Measurements from ENCODE around the gene ATP8A2.
"Not testable (repeated sequence)": the region's sequence is repeated elsewhere in the genome, so short reads cannot be mapped to it uniquely, and the experiment has no call there.

ATP8A2 gene

DNA sequence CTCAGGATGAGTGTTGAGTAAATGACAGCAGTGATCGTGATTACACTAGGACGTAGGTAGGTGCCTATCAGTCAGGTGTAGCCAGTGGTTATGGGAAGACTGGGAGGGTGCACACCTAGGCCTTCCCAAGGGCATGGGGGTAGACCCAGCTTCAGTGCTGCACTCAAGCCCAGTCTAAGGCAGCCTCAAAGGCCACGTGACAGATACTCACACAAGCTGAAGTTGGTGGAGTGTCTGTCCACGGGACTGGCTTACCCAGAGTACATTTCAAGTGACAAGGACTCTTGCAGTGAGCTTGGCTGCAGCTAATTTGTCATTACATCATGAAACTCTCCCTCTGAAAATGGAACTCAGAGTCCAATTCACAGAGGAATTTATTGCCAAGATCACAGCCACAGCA, 561.7 kb downstream of the ATP8A2 start:
- Histone ChIP-seq H3K9me3 (ENCODE audit: control insufficient read depth, insufficient read depth, low read length) (no peaks in the 10 kb centered on the region), H3K9ac (ENCODE audit: low read depth, low read length) (no peak overlapping the region), H3K4me1 (ENCODE audit: control insufficient read depth, insufficient read depth, low read length) (peaks cover 16% of the 10 kb centered on the region), H3K4me3 (ENCODE audit: low read depth, low read length) (no peak overlapping the region), H3K36me3 (ENCODE audit: control insufficient read depth, insufficient read depth, low read length) (no peaks in the 10 kb centered on the region), H3K27me3 (ENCODE audit: control insufficient read depth, insufficient read depth, low read length) (0 out of 2 replicates have a peak, but pooled peaks cover 4% of the 10 kb centered on the region), H3K27ac (ENCODE audit: low read depth, low read length) (no peak overlapping the region)

DNA sequence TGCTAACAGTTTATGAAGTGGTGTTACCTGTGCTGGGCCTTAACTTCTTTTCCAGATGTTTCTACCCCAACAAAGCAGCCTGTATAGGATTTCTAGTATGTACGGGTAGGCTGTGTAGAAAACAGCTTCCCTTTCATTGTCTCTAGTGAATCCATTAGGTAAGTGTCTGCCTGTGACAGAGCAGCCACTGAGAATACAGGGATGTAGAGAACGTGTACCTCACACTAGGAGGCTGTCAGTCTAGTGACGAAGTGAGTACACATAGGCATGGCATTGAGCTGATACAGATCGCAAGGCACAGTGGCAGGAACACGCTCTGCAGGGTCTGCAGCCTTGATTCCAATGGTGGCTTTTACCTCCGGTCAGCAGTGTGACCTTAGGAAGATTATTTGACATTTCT, 562.4 kb downstream of the ATP8A2 start:
- H3K9ac ChIP-seq (ENCODE audit: low read depth, low read length): no peak overlapping the region

DNA sequence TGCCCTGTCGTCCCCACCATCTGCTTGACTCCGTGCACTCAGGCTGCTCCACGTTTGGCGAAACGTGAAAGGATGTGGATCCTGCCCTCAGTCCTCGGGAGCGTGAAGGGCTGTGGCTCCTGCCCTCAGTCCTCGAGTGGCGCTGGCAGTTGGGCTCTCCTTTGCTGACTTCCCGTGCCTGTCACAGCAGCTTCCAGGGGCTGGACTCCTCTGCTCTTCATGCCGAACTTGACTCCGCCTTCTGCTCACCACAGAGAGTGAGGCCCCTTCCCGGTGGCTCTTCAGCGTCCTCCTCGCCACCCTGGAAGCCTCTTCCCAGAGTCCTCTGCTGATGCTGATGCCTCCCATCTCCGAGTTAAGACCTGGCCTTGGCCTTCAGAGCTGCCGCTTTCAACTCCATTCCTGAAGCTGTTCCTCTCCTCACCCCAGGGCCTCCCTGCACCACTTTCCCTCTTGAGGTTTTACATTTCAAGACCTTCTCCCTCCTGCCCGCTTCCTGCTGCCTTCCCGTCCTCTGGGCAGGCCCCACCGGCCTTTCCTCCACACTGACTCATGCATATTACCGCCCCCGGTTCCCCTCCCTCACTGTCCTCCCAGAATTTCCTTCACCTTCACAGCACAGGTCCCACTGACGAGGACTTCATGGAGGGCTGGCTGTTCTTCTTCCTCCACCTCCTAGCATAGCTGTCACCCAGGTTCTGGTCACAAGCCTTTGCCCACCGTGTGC, 568.4 kb downstream of the ATP8A2 start:
- Histone ChIP-seq H3K9me3 (ENCODE audit: control insufficient read depth, insufficient read depth, low read length) (no peaks in the 10 kb centered on the region), H3K27ac (ENCODE audit: low read depth, low read length) (no peak overlapping the region), H3K4me1 (ENCODE audit: control insufficient read depth, insufficient read depth, low read length) (no peaks in the 10 kb centered on the region), H3K27me3 (ENCODE audit: control insufficient read depth, insufficient read depth, low read length) (no peaks in the 10 kb centered on the region), H3K4me3 (ENCODE audit: low read depth, low read length) (no peak overlapping the region), H3K9ac (ENCODE audit: low read depth, low read length) (no peak overlapping the region), H3K36me3 (ENCODE audit: control insufficient read depth, insufficient read depth, low read length) (no peaks in the 10 kb centered on the region)

More for the DNA sequence above, 562.4 kb downstream of the ATP8A2 start:
- Histone ChIP-seq H3K9me3 (ENCODE audit: control insufficient read depth, insufficient read depth, low read length) (no peaks in the 10 kb centered on the region), H3K4me3 (ENCODE audit: low read depth, low read length) (no peak overlapping the region), H3K36me3 (ENCODE audit: control insufficient read depth, insufficient read depth, low read length) (no peaks in the 10 kb centered on the region), H3K27me3 (ENCODE audit: control insufficient read depth, insufficient read depth, low read length) (0 out of 2 replicates have a peak, but pooled peaks cover 4% of the 10 kb centered on the region), H3K4me1 (ENCODE audit: control insufficient read depth, insufficient read depth, low read length) (peaks cover 16% of the 10 kb centered on the region), H3K27ac (ENCODE audit: low read depth, low read length) (no peak overlapping the region)

DNA sequence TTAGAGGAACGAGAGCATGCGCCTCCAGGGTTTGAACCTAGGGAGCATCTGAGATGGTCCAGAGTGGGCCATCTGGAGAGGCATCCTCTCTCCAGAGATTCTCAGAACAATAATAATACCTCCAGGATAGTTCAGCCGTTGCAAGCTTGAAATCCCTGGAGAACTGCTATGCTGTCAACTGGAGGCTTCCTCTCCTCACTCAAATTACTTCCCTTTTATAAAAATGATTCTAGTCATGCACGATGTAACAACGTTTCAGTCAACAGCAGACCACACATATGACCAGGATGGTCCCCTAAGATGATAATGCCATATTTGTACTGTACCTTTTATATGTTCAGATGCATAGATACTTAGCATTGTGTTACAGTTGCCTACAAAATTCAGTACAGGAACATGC, 571.3 kb downstream of the ATP8A2 start:
- H3K36me3 ChIP-seq (ENCODE audit: control insufficient read depth, insufficient read depth, low read length): no peaks in the 10 kb centered on the region
- H3K27ac ChIP-seq (ENCODE audit: low read depth, low read length): no peak overlapping the region
- H3K9ac ChIP-seq (ENCODE audit: low read depth, low read length): no peak overlapping the region
- H3K4me1 ChIP-seq (ENCODE audit: control insufficient read depth, insufficient read depth, low read length): no peaks in the 10 kb centered on the region
- no peak overlapping the region for H3K4me3 ChIP-seq (ENCODE audit: low read depth, low read length)
- no peaks in the 10 kb centered on the region for H3K9me3 ChIP-seq (ENCODE audit: control insufficient read depth, insufficient read depth, low read length)
- no peaks in the 10 kb centered on the region for H3K27me3 ChIP-seq (ENCODE audit: control insufficient read depth, insufficient read depth, low read length)

DNA sequence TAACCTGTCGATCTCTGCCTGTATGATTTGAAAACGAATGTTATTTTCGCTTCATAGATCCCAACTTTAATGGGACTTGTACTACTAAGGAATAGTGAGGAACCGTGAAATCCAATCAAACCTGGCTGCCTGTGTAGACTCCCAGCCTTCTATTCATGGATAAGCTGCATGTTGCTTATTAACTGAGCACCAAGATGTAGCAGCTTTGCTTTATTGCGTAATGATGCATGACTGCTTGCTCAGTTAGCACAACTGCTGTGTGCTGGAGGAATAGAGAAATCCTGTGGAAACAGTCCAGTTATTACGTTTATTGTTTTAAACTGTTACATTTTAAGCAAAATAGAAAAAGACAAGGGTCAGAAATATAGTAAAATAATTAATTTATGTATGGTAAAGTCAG, 571.9 kb downstream of the ATP8A2 start:
- Histone ChIP-seq H3K36me3 (ENCODE audit: control insufficient read depth, insufficient read depth, low read length) (no peaks in the 10 kb centered on the region), H3K9me3 (ENCODE audit: control insufficient read depth, insufficient read depth, low read length) (no peaks in the 10 kb centered on the region), H3K4me3 (ENCODE audit: low read depth, low read length) (no peak overlapping the region), H3K4me1 (ENCODE audit: control insufficient read depth, insufficient read depth, low read length) (no peaks in the 10 kb centered on the region), H3K9ac (ENCODE audit: low read depth, low read length) (no peak overlapping the region), H3K27me3 (ENCODE audit: control insufficient read depth, insufficient read depth, low read length) (no peaks in the 10 kb centered on the region), H3K27ac (ENCODE audit: low read depth, low read length) (no peak overlapping the region)

DNA sequence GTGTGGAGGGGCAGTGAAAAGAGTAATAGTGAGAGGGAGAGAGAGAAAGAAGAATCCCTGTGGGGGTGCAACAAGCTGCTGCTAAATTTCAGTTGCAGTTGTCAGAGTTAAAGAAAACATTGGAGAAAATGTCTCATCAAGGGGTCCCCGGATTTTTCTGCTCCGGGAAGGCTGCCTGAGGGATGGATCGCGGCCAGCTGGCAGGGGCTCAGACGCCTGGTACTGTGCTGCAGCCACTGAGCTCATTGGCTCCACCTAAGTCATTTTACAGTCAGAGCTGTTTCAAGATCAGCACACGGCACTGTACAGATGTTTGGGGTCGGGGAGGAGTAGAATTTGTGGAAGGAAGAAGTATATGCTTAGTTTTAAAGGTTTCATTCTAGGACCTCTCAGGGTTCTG, 573.8 kb downstream of the ATP8A2 start:
- no peaks in the 10 kb centered on the region for H3K36me3 ChIP-seq (ENCODE audit: control insufficient read depth, insufficient read depth, low read length)
- H3K4me1 ChIP-seq (ENCODE audit: control insufficient read depth, insufficient read depth, low read length): no peaks in the 10 kb centered on the region
- H3K27me3 ChIP-seq (ENCODE audit: control insufficient read depth, insufficient read depth, low read length): no peaks in the 10 kb centered on the region
- H3K4me3 ChIP-seq (ENCODE audit: low read depth, low read length): no peak overlapping the region
- no peak overlapping the region for H3K27ac ChIP-seq (ENCODE audit: low read depth, low read length)
- no peaks in the 10 kb centered on the region; the same call in 1 of the 2 replicates for H3K9me3 ChIP-seq (ENCODE audit: control insufficient read depth, insufficient read depth, low read length)
- H3K9ac ChIP-seq (ENCODE audit: low read depth, low read length): no peak overlapping the region

DNA sequence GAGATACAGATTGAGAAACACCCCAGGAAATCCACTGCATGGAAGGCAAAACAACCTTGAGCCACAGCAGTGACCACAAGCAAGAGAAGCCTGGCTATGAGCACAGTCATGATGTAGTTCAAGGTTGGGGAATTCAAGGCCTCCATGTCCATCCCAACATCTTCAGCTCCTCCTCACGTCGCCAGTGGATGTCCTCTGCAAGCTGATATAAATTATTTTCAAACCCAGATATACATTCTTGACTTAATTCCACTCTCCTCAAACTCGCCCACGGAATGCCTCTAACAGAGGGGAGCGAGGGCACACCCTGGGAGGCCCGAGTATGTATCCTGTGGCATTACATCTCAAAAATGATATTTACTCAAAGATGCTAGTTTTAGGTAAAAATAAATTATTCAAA, 574.5 kb downstream of the ATP8A2 start:
- H3K4me1 ChIP-seq (ENCODE audit: control insufficient read depth, insufficient read depth, low read length): no peaks in the 10 kb centered on the region
- no peak overlapping the region for H3K27ac ChIP-seq (ENCODE audit: low read depth, low read length)
- H3K9ac ChIP-seq (ENCODE audit: low read depth, low read length): no peak overlapping the region
- no peak overlapping the region for H3K4me3 ChIP-seq (ENCODE audit: low read depth, low read length)
- H3K27me3 ChIP-seq (ENCODE audit: control insufficient read depth, insufficient read depth, low read length): no peaks in the 10 kb centered on the region
- no peaks in the 10 kb centered on the region for H3K36me3 ChIP-seq (ENCODE audit: control insufficient read depth, insufficient read depth, low read length)
- peaks cover 7% of the 10 kb centered on the region for H3K9me3 ChIP-seq (ENCODE audit: control insufficient read depth, insufficient read depth, low read length)

DNA sequence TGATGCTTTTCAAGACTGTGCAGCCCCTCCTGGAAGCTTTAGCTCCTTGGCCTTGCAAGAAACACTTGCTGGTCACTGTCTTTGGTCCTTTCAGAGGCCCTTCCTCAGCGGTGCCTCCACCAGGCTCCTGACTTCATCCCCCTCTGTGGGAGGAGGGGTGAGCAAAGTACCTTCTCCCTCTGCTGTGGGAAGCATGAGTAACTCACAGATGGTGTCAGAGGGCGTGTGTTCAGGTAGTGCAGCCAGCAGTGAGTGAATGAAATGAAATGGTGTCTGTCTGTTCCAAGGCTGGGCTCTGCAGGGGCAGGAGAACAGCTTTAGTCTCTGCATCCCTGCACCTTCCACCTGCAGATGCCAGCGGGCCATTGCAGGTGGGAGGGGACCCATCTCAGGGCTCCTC, 577.1 kb downstream of the ATP8A2 start:
- H3K27me3 ChIP-seq (ENCODE audit: control insufficient read depth, insufficient read depth, low read length): no peaks in the 10 kb centered on the region
- peaks cover 7% of the 10 kb centered on the region for H3K9me3 ChIP-seq (ENCODE audit: control insufficient read depth, insufficient read depth, low read length)
- H3K36me3 ChIP-seq (ENCODE audit: control insufficient read depth, insufficient read depth, low read length): no peaks in the 10 kb centered on the region
- H3K9ac ChIP-seq (ENCODE audit: low read depth, low read length): no peak overlapping the region
- H3K4me1 ChIP-seq (ENCODE audit: control insufficient read depth, insufficient read depth, low read length): peaks cover 6% of the 10 kb centered on the region
- no peak overlapping the region for H3K27ac ChIP-seq (ENCODE audit: low read depth, low read length)
- H3K4me3 ChIP-seq (ENCODE audit: low read depth, low read length): no peak overlapping the region

DNA sequence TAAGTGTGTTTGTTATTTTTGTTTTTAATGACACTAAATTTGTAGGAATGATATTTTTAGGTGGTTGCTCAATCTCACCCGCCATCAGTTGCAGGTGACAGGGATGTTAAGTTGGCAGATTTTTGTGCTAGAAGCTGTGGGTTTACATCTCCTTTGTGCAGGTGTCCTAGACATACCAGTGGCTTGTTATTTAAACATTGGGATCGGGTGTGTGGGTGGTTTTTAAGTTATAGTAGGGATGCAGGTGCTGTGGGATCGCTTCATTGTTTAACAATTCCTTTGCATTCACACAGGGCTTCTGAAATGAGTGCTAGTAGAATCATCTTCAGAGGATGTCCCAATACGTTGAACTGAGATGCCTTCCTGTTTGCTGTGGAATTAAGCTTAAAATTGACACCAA, 580.1 kb downstream of the ATP8A2 start:
- no peak overlapping the region for H3K27ac ChIP-seq (ENCODE audit: low read depth, low read length)
- H3K27me3 ChIP-seq (ENCODE audit: control insufficient read depth, insufficient read depth, low read length): no peaks in the 10 kb centered on the region

DNA sequence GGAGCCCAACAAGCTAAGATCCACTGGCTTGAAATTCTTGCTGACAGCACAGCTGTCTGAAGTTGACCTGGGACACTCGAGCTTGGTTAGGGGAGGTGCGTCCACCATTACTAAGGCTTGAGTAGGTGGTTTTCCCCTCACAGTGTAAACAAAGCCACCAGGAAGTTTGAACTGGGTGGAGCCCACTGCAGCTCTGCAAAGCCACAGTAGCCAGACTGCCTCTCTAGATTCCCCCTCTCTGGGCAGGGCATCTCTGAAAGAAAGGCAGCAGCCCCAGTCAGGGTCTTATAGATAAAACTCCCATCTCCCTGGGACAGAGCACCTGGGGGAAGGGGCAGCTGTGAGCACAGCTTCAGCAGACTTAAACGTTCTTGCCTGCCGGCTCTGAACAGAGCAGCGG, 582.3 kb downstream of the ATP8A2 start:
- not testable (repeated sequence) for H3K4me1 ChIP-seq (ENCODE audit: control insufficient read depth, insufficient read depth, low read length); H3K9ac ChIP-seq (ENCODE audit: low read depth, low read length); H3K9me3 ChIP-seq (ENCODE audit: control insufficient read depth, insufficient read depth, low read length); H3K27me3 ChIP-seq (ENCODE audit: control insufficient read depth, insufficient read depth, low read length); H3K27ac ChIP-seq (ENCODE audit: low read depth, low read length); H3K36me3 ChIP-seq (ENCODE audit: control insufficient read depth, insufficient read depth, low read length); H3K4me3 ChIP-seq (ENCODE audit: low read depth, low read length)

More for the DNA sequence above, 580.1 kb downstream of the ATP8A2 start:
- no peaks in the 10 kb centered on the region for H3K36me3 ChIP-seq (ENCODE audit: control insufficient read depth, insufficient read depth, low read length)
- no peak overlapping the region for H3K4me3 ChIP-seq (ENCODE audit: low read depth, low read length)
- H3K9me3 ChIP-seq (ENCODE audit: control insufficient read depth, insufficient read depth, low read length): peaks cover 7% of the 10 kb centered on the region
- peaks cover 6% of the 10 kb centered on the region for H3K4me1 ChIP-seq (ENCODE audit: control insufficient read depth, insufficient read depth, low read length)
- H3K9ac ChIP-seq (ENCODE audit: low read depth, low read length): no peak overlapping the region

DNA sequence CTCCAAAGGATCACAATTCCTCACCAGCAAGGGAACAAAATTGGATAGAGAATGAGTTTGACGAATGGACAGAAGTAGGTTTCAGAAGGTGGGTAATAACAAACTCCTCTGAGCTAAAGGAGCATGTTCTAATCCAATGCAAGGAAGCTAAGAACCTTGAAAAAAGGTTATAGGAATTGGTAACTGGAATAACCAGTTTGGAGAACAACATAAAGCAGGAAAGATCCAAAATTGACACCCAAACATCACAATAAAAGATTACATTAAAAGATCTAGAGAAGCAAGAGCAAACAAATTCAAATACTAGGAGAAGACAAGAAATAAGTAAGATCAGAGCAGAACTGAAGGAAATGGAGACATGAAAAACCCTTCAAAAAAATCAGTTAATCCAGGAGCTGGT, 583.2 kb downstream of the ATP8A2 start:
- H3K9me3 ChIP-seq (ENCODE audit: control insufficient read depth, insufficient read depth, low read length); H3K27me3 ChIP-seq (ENCODE audit: control insufficient read depth, insufficient read depth, low read length); H3K36me3 ChIP-seq (ENCODE audit: control insufficient read depth, insufficient read depth, low read length); H3K4me1 ChIP-seq (ENCODE audit: control insufficient read depth, insufficient read depth, low read length); H3K4me3 ChIP-seq (ENCODE audit: low read depth, low read length); H3K27ac ChIP-seq (ENCODE audit: low read depth, low read length); H3K9ac ChIP-seq (ENCODE audit: low read depth, low read length): not testable (repeated sequence)
